Fibroblast of lung (primary cell): ENCODE measurements around the gene SEMA4D.

Experiments used
- EZH2 ChIP-seq: IDR thresholded peaks from 2 replicates; pipeline ENCODE4 v1.5.1; 2012; ENCODE audit warnings: low read length, control low read depth, mild to moderate bottlenecking; ENCODE audit errors: missing control alignments
- TF ChIP-seq, protein P1 (sequence below), 2 donors: IDR thresholded peaks in 1 of 2; conservative IDR thresholded peaks in 1 of 2; 1 replicate in 1 of 2; 2 replicates in 1 of 2; pipeline ENCODE4 v1.5.1; 2011 to 2012; ENCODE audit warnings: low read length in 2 of 2, control low read depth in 1 of 2, inconsistent platforms in 1 of 2, low read depth in 1 of 2, mild to moderate bottlenecking in 1 of 2

DNA sequence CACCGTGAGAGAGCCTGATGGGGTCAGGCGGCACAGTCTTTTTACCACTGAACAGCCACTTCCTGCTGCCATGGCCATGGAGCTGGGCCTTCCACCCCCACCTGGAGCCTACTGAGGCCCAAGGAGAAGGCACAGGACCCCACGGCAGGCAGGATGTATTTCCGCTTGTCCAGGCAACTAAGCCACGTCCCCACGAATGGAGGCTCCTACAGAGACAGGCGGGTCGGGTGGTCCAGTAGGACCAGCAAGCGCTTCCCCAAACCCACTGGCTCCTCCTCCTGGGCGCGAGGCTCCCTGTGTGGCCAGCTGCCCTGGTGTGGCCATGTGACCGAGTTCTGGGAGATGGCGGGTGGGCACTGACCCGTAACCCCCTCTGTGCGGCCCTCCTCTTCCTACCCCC lies 113.1 kb downstream of the SEMA4D start:
- TF ChIP-seq, protein P1, sequence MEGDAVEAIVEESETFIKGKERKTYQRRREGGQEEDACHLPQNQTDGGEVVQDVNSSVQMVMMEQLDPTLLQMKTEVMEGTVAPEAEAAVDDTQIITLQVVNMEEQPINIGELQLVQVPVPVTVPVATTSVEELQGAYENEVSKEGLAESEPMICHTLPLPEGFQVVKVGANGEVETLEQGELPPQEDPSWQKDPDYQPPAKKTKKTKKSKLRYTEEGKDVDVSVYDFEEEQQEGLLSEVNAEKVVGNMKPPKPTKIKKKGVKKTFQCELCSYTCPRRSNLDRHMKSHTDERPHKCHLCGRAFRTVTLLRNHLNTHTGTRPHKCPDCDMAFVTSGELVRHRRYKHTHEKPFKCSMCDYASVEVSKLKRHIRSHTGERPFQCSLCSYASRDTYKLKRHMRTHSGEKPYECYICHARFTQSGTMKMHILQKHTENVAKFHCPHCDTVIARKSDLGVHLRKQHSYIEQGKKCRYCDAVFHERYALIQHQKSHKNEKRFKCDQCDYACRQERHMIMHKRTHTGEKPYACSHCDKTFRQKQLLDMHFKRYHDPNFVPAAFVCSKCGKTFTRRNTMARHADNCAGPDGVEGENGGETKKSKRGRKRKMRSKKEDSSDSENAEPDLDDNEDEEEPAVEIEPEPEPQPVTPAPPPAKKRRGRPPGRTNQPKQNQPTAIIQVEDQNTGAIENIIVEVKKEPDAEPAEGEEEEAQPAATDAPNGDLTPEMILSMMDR (conservative IDR thresholded peaks at IDR 0.05 in 1 of 2, IDR thresholded peaks at IDR 0.05 in 1 of 2; ENCODE audit: low read depth in 1 of 2, low read length in 2 of 2): no peak
- no peak for TF ChIP-seq EZH2
